Breast epithelium (tissue), 4 donors: ENCODE results near the gene ARL6IP6. TPM values are rescaled to one million over a fixed set of nuclear protein-coding genes. Genes with fewer than 3 reads are reported as not detected.
"Not testable (repeated sequence)": the region's sequence is repeated elsewhere in the genome, so short reads cannot be mapped to it uniquely, and the experiment has no call there.

Experiments
- DNase-seq, 2 donors: peaks; one replicate each; pipeline ENCODE4 v3.0.0-alpha.2; 2019; ENCODE audit warnings: low spot score in 2 of 2
- H3K27ac ChIP-seq, 2 donors: fragments of 200-600 bp; sonication (generic) in 1 of 2; one replicate each; pipeline ENCODE4 v1.5.1; 2016 to 2019; ENCODE audit warnings: mild to moderate bottlenecking in 1 of 2
- H3K27me3 ChIP-seq, 2 donors: fragments of 200-600 bp; sonication (generic) in 1 of 2; one replicate each; pipeline versions ENCODE4 v1.5.1 to v1.6.0; 2017 to 2019; ENCODE audit warnings: control low read depth in 1 of 2, mild to moderate bottlenecking in 1 of 2
- H3K36me3 ChIP-seq: fragments of 200-600 bp; one replicate; pipeline ENCODE4 v1.5.1; 2019
- H3K4me1 ChIP-seq, 2 donors: fragments of 200-600 bp; sonication (generic); one replicate each; pipeline ENCODE4 v1.5.1; 2016 to 2019; ENCODE audit warnings: control low read depth in 1 of 2
- H3K4me3 ChIP-seq, 3 donors: fragments of 200-600 bp; sonication (generic); 1 replicate in 2 of 3; 2 replicates in 1 of 3; pipeline ENCODE4 v1.5.1; 2016 to 2019; ENCODE audit warnings: mild to moderate bottlenecking in 3 of 3, moderate library complexity in 2 of 3
- H3K9me3 ChIP-seq, 2 donors: fragments of 200-600 bp; sonication (generic) in 1 of 2; one replicate each; pipeline ENCODE4 v1.5.1; 2016 to 2019; ENCODE audit warnings: control low read depth in 1 of 2
- POLR2A ChIP-seq: fragments of 450-650 bp; IDR thresholded peaks from one replicate; pipeline ENCODE4 v1.6.1; 2016; ENCODE audit warnings: antibody characterized with exemption, mild to moderate bottlenecking, moderate library complexity
- POLR2AphosphoS5 ChIP-seq, 3 donors: sonication (generic); formaldehyde crosslinking; IDR thresholded peaks; one replicate each; pipeline ENCODE4 v1.6.1; 2017; ENCODE audit warnings: antibody characterized with exemption in 3 of 3
- intact Hi-C: fragments of 100-400 bp; cut with DNase I; formaldehyde crosslinking; loops from one replicate; pipeline ENCODE4 v1.15.1; 2023; ENCODE audit warnings: low total_unique reads
- total RNA-seq, 3 donors: library from RNA; depleted of rRNA; stranded (reverse); fragments of >200 nt; gene quantifications; one replicate each; pipeline ENCODE4 v1.1.0, GENCODE V29; 2016
- TF ChIP-seq, protein P1 (sequence below), 3 donors: fragments of 450-650 bp; IDR thresholded peaks; one replicate each; pipeline ENCODE4 v1.5.1; 2016 to 2017; ENCODE audit warnings: antibody characterized with exemption in 3 of 3, mild to moderate bottlenecking in 3 of 3, moderate library complexity in 3 of 3

Gene ARL6IP6
- total RNA-seq, 3 donors from 2014 or later = 16.6 to 28.4 (median 25.9) TPM

DNA sequence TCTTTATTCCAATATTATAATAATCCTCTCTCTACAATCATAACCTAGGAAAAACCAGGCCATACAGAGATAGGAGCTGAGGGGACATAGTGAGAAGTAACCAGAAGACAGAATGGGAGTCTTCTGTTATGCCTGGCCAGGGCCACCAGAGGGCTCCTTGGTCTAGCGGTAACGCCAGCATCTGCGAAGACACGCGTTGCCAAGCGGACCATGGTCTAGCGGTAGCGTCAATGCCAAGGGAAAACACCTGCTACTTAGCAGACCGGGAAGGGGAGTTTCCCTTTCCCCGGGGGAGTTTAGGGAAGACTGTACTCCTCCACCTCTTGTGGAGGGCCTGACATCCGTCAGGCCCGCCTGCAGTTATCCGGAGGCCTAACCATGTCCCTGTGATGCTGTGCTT, 36.6 kb downstream of the ARL6IP6 start:
- Histone ChIP-seq H3K36me3 (no peaks in the 10 kb centered on the region), H3K9me3 (no peaks in the 10 kb centered on the region)
- DNase-seq = no peak

DNA sequence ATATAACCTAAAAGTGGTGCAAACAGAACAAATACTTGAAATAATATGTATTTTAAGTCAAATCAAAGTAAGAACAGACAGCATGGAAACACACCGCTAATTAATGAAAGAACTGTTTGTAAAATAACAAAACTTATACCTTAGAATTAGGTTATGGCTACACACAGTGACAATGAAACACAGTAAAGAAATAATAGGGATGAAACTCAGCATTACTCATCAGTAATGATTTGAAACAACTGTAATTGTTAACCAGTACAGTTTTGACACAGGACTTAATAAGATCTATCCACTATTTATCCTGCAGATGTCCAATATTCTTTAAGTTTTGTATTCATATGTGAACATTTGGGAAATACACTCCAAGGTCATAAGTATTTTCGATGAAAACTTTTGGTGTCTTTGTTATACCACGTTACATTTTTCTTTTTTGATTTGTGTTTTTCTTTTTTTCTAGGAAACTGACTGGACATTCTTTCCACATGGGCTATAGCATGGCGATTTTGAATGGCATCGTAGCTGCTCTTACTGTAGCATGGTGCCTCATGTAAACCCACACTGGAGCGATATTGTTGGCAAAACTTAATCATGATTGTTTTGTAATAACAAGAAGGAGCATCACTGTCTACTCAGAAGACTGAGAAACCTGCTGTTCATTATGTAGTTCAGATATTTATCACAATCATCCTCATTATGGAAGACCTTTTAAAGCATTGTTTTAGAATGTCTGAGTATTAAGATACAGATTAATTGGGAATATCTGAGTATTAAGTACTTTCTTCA, 41.1 kb downstream of the ARL6IP6 start:
- intact Hi-C loops = loop anchor here (5.0 kb wide), 1 partner anchor 708 kb away; no protein-coding TSS in a partner anchor
- Histone ChIP-seq H3K36me3 (no peaks in the 10 kb centered on the region), H3K4me1 (no peaks in the 10 kb centered on the region), H3K27ac (no peak overlapping the region), H3K9me3 (no peaks in the 10 kb centered on the region), H3K27me3 (no peaks in the 10 kb centered on the region), H3K4me3 (no peak overlapping the region)
- no peak for DNase-seq
- TF ChIP-seq POLR2AphosphoS5 (IDR thresholded peaks at IDR 0.05) (no peak), POLR2A (no peak)
- TF ChIP-seq, protein P1, sequence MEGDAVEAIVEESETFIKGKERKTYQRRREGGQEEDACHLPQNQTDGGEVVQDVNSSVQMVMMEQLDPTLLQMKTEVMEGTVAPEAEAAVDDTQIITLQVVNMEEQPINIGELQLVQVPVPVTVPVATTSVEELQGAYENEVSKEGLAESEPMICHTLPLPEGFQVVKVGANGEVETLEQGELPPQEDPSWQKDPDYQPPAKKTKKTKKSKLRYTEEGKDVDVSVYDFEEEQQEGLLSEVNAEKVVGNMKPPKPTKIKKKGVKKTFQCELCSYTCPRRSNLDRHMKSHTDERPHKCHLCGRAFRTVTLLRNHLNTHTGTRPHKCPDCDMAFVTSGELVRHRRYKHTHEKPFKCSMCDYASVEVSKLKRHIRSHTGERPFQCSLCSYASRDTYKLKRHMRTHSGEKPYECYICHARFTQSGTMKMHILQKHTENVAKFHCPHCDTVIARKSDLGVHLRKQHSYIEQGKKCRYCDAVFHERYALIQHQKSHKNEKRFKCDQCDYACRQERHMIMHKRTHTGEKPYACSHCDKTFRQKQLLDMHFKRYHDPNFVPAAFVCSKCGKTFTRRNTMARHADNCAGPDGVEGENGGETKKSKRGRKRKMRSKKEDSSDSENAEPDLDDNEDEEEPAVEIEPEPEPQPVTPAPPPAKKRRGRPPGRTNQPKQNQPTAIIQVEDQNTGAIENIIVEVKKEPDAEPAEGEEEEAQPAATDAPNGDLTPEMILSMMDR (IDR thresholded peaks at IDR 0.05) = no peak

More for the DNA sequence above, 36.6 kb downstream of the ARL6IP6 start:
- no peak overlapping the region for H3K27ac ChIP-seq
- no peaks in the 10 kb centered on the region for H3K4me1 ChIP-seq
- H3K4me3 ChIP-seq = no peak overlapping the region
- TF ChIP-seq, protein P1 (IDR thresholded peaks at IDR 0.05) = no peak
- no peak for TF ChIP-seq POLR2AphosphoS5 (IDR thresholded peaks at IDR 0.05)
- TF ChIP-seq POLR2A = no peak
- no peaks in the 10 kb centered on the region for H3K27me3 ChIP-seq
- intact Hi-C loops = loop anchor here (5.0 kb wide), 1 partner anchor 712 kb away; no protein-coding TSS in a partner anchor

DNA sequence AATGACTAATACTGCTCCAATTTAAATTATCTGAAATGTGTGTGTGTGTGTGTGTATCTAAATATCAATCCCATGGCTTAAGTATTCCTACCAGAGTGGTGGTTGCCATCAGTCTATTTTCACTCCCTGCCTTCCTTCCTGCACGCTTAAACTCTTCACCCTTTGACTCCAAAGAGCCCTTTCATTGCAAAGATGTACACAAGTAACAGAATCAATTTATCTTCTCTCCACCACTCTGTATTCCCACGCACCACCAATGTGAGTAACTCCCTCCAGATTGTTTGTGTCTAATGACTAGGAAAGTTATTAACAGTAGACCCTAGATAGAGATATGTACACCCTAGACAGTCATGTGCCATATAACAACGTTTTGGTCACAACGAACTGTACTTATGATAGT, 42.8 kb downstream of the ARL6IP6 start:
- Histone ChIP-seq H3K9me3 (no peaks in the 10 kb centered on the region), H3K4me3 (no peak overlapping the region), H3K27ac (no peak overlapping the region), H3K27me3 (no peaks in the 10 kb centered on the region), H3K4me1 (no peaks in the 10 kb centered on the region), H3K36me3 (no peaks in the 10 kb centered on the region)
- TF ChIP-seq POLR2AphosphoS5 (IDR thresholded peaks at IDR 0.05) = no peak
- TF ChIP-seq POLR2A = no peak
- TF ChIP-seq, protein P1 (IDR thresholded peaks at IDR 0.05) = no peak
- intact Hi-C loops = no loop called here
- no peak for DNase-seq

DNA sequence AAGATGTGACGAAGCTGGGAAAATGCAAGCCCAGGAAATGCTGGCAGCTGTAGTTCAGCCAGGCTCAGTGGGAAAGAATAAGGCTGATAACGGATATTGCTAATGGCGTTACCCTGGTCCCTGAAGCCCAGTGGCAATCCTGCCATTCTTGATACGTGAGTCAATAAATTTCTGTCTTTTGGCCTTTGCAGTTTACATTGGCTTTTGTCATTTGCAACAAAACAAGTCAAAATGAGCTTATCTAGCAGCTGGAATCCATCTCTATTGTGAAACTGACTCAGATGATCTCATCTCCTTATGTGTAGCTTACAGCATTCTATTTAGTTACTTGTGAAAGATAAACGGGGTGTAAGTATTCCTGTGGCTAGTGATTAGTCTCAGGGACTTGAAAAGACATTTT, 43.8 kb downstream of the ARL6IP6 start:
- intact Hi-C loops = no loop called here
- no peak overlapping the region for H3K4me3 ChIP-seq
- TF ChIP-seq, protein P1 (IDR thresholded peaks at IDR 0.05) = no peak
- TF ChIP-seq POLR2A (no peak), POLR2AphosphoS5 (IDR thresholded peaks at IDR 0.05) (no peak)
- DNase-seq = no peak
- H3K4me1 ChIP-seq = no peaks in the 10 kb centered on the region
- no peaks in the 10 kb centered on the region for H3K36me3 ChIP-seq
- H3K9me3 ChIP-seq = no peaks in the 10 kb centered on the region
- peak overlapping the region in 1 of 2 donors; percentile 45 for H3K27ac ChIP-seq
- no peaks in the 10 kb centered on the region for H3K27me3 ChIP-seq

DNA sequence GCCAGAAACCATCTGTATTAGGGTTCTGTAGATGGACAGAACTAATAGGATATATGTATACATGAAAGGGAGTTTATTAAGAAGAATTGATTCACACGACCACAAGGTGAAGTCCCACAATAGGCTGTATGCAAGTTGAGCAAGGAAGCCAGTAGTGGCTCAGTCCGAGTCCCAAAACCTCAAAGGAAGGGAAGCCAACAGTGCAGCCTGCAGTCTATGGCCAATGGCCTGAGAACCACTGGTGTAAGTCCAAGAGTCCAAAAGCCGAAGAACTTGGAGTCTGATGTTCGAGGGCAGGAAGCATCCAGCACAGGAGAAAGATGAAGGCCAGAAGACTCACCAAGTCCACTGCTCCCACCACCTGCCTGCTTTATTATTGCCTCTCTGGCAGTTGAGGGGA, 44.8 kb downstream of the ARL6IP6 start:
- DNase-seq, intact Hi-C loops, H3K27me3 ChIP-seq, H3K4me1 ChIP-seq, H3K4me3 ChIP-seq, H3K36me3 ChIP-seq, H3K27ac ChIP-seq, H3K9me3 ChIP-seq: not testable (repeated sequence)
